ENCODE measurements around the gene NDFIP1. TPM values are rescaled to one million over a fixed set of nuclear protein-coding genes. Genes with fewer than 3 reads are reported as not detected.

Gene NDFIP1
- total RNA-seq, 1 experiment from 2014 or later: 27.6 TPM

- ChIA-PET POLR2A (interaction anchor here (0.6 kb wide), 1 partner anchor 26 kb away, joined by 6 read pairs; no protein-coding TSS in a partner anchor), CTCF (no interaction called here)
- Mint-ChIP-seq H3K27me3 (ENCODE audit: low read depth) (peaks cover 6% of the 10 kb centered on the region), H3K27ac (no peak overlapping the region), H3K4me1 (peaks cover 11% of the 10 kb centered on the region), H3K4me3 (no peak overlapping the region), H3K9me3 (peaks cover 9% of the 10 kb centered on the region), H3K36me3 (peaks cover 2% of the 10 kb centered on the region)
- DNase-seq (ENCODE audit: low spot score) (no peak), ATAC-seq (no peak)
- TF ChIP-seq, protein P1, sequence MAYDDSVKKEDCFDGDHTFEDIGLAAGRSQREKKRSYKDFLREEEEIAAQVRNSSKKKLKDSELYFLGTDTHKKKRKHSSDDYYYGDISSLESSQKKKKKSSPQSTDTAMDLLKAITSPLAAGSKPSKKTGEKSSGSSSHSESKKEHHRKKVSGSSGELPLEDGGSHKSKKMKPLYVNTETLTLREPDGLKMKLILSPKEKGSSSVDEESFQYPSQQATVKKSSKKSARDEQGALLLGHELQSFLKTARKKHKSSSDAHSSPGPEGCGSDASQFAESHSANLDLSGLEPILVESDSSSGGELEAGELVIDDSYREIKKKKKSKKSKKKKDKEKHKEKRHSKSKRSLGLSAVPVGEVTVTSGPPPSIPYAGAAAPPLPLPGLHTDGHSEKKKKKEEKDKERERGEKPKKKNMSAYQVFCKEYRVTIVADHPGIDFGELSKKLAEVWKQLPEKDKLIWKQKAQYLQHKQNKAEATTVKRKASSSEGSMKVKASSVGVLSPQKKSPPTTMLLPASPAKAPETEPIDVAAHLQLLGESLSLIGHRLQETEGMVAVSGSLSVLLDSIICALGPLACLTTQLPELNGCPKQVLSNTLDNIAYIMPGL (CRISPR knock-in tag; IDR thresholded peaks at IDR 0.05): no peak
- TF ChIP-seq ZNF232 (CRISPR knock-in tag; IDR thresholded peaks at IDR 0.05) (no peak), STAT6 (CRISPR knock-in tag; conservative IDR thresholded peaks at IDR 0.05; ENCODE audit: low read depth) (no peak), EMX1 (CRISPR knock-in tag; IDR thresholded peaks at IDR 0.05) (no peak), ZNF423 (CRISPR knock-in tag; IDR thresholded peaks at IDR 0.05) (no peak), MXD4 (CRISPR knock-in tag; IDR thresholded peaks at IDR 0.05; ENCODE audit: borderline replicate concordance) (no peak), FOXJ3 (CRISPR knock-in tag; IDR thresholded peaks at IDR 0.05; ENCODE audit: borderline replicate concordance) (no peak), RORB (CRISPR knock-in tag; IDR thresholded peaks at IDR 0.05) (no peak), GTF2I (CRISPR knock-in tag; conservative IDR thresholded peaks at IDR 0.05) (no peak), ATF3 (CRISPR knock-in tag; conservative IDR thresholded peaks at IDR 0.05) (no peak), RELA (CRISPR knock-in tag; IDR thresholded peaks at IDR 0.05; ENCODE audit: borderline replicate concordance) (no peak)
- TF ChIP-seq, protein P2, sequence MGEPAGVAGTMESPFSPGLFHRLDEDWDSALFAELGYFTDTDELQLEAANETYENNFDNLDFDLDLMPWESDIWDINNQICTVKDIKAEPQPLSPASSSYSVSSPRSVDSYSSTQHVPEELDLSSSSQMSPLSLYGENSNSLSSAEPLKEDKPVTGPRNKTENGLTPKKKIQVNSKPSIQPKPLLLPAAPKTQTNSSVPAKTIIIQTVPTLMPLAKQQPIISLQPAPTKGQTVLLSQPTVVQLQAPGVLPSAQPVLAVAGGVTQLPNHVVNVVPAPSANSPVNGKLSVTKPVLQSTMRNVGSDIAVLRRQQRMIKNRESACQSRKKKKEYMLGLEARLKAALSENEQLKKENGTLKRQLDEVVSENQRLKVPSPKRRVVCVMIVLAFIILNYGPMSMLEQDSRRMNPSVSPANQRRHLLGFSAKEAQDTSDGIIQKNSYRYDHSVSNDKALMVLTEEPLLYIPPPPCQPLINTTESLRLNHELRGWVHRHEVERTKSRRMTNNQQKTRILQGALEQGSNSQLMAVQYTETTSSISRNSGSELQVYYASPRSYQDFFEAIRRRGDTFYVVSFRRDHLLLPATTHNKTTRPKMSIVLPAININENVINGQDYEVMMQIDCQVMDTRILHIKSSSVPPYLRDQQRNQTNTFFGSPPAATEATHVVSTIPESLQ (CRISPR knock-in tag; IDR thresholded peaks at IDR 0.05): no peak
- TF ChIP-seq, protein P3, sequence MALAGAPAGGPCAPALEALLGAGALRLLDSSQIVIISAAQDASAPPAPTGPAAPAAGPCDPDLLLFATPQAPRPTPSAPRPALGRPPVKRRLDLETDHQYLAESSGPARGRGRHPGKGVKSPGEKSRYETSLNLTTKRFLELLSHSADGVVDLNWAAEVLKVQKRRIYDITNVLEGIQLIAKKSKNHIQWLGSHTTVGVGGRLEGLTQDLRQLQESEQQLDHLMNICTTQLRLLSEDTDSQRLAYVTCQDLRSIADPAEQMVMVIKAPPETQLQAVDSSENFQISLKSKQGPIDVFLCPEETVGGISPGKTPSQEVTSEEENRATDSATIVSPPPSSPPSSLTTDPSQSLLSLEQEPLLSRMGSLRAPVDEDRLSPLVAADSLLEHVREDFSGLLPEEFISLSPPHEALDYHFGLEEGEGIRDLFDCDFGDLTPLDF (CRISPR knock-in tag; IDR thresholded peaks at IDR 0.05): no peak
- TF ChIP-seq, protein P4, sequence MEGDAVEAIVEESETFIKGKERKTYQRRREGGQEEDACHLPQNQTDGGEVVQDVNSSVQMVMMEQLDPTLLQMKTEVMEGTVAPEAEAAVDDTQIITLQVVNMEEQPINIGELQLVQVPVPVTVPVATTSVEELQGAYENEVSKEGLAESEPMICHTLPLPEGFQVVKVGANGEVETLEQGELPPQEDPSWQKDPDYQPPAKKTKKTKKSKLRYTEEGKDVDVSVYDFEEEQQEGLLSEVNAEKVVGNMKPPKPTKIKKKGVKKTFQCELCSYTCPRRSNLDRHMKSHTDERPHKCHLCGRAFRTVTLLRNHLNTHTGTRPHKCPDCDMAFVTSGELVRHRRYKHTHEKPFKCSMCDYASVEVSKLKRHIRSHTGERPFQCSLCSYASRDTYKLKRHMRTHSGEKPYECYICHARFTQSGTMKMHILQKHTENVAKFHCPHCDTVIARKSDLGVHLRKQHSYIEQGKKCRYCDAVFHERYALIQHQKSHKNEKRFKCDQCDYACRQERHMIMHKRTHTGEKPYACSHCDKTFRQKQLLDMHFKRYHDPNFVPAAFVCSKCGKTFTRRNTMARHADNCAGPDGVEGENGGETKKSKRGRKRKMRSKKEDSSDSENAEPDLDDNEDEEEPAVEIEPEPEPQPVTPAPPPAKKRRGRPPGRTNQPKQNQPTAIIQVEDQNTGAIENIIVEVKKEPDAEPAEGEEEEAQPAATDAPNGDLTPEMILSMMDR (IDR thresholded peaks at IDR 0.05): no peak
- TF ChIP-seq, protein P5, sequence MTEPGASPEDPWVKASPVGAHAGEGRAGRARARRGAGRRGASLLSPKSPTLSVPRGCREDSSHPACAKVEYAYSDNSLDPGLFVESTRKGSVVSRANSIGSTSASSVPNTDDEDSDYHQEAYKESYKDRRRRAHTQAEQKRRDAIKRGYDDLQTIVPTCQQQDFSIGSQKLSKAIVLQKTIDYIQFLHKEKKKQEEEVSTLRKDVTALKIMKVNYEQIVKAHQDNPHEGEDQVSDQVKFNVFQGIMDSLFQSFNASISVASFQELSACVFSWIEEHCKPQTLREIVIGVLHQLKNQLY (CRISPR knock-in tag; IDR thresholded peaks at IDR 0.05): no peak
- TF ChIP-seq, protein P6, sequence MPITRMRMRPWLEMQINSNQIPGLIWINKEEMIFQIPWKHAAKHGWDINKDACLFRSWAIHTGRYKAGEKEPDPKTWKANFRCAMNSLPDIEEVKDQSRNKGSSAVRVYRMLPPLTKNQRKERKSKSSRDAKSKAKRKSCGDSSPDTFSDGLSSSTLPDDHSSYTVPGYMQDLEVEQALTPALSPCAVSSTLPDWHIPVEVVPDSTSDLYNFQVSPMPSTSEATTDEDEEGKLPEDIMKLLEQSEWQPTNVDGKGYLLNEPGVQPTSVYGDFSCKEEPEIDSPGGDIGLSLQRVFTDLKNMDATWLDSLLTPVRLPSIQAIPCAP (CRISPR knock-in tag; IDR thresholded peaks at IDR 0.05): no peak
- TF ChIP-seq, protein P7, sequence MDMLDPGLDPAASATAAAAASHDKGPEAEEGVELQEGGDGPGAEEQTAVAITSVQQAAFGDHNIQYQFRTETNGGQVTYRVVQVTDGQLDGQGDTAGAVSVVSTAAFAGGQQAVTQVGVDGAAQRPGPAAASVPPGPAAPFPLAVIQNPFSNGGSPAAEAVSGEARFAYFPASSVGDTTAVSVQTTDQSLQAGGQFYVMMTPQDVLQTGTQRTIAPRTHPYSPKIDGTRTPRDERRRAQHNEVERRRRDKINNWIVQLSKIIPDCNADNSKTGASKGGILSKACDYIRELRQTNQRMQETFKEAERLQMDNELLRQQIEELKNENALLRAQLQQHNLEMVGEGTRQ (CRISPR knock-in tag; IDR thresholded peaks at IDR 0.05): no peak
These were observed 30.4 kb upstream of the NDFIP1 start for GRCh38 chr5:142078221-142078620.
